GM10266 (cell line): ENCODE data around the gene LTBR.

ENCODE experiments used
- DNase-seq: peaks from one replicate; pipeline ENCODE4 v3.0.0; 2012; ENCODE audit errors: extremely low spot score
- CTCF ChIP-seq: IDR thresholded peaks from 2 replicates; pipeline ENCODE4 v1.5.1; 2012; ENCODE audit warnings: mild to moderate bottlenecking, low read depth; ENCODE audit not compliant: control insufficient read depth, insufficient read depth; ENCODE audit errors: missing control alignments

Gene LTBR

DNA sequence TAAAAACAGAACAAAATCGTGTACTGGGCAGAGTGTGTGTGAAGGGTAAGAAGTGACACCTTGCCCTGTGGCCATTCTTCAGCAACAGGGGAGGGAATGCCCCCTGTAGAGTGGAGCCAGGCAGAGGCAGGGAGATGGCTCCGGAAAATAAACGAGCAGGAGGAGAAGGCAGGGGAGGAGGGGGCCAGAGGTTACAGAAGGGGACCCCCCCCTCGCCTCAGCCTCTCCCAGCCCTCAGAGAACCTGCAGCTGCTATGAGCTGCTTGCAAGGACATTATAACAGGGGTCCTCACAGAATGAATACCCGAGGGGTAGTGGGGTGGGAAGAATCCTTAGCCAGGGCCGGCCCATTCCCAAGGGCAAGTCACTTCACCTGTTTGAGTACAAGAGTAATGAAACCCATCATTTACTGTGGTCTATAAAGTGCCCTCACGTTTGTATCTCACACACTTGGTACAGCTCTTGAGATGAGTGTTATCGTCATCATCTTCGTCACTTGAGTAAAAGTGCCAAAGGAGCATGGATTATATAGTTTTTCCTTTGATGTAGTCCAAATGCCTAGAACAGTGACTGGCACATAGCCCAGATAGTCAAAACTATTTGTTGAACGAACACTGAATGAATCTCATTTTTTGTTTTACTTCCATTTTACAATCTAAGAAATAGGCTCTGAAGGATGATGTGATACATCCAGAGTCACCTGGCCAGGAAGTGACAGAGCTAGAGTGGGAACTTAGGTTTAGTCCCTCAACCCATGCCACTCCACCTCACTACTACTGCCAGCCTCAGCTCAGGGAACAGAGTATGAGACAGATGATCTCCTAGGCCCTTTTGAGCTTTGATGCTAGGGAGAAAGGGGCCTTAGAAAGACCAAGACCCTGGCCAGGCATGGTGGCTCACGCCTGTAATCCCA is 23.1 kb upstream of the LTBR start:
- no peak for DNase-seq
- TF ChIP-seq CTCF, result no peak

- no peak for DNase-seq
- no peak for TF ChIP-seq CTCF
Observed at GRCh38 chr12:6361834-6362233, 22.1 kb upstream of the LTBR start.

- TF ChIP-seq CTCF, result no peak
- DNase-seq, result no peak
Observed at GRCh38 chr12:6362403-6362802, 21.6 kb upstream of the LTBR start.

DNA sequence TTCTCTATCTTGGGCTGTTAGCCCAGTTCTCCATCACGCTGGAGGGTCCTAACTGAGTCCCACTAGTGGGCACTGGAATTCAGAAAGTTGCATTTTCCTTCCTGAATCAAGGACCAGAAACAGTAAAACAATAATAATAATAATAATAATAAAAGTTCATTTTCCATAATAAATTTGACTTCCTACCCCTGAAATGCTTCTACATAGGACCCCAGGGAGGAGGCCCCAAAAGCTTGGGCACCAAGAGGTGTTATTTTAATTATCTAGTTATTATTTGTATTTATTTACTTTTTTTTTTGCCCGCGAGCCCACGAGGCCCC is 21.0 kb upstream of the LTBR start:
- no peak for DNase-seq
- no peak for TF ChIP-seq CTCF

DNA sequence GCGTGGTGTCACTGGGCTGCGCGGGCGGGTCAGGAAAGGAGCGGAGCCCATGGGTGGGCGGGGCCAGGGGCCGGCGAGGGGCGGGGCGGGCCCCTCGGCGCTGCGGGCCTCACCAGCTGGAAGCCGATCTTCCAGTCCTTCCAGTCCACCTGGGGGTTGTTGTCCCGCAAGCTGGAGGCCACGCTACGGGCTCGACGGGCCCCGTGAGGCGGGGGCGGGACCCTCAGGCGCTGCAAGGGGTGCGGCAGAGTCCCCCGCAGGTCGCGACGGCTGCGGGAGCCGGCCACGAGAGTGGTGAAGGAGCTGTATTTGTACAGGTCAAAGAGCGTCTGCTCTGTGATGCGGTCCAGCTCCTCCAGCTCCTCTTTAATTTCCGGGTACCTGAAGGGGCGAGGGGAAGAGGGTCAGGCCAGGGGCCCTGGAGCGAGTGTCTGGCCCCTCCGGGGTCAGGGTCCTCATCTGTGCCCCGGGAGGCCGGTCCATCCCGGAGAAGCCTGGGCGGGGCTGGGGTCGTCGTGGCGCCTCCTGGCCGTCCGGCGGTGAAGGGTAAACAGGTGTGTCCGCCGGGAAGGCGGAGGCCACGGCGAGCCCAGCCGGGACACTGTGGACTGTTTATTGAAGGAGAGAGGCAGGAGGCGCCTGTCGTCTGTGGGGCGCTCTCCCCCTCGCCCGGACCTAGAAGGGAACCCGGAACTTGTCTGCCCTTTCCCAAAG is 20.5 kb upstream of the LTBR start:
- no peak for TF ChIP-seq CTCF
- peak; percentile 83 for DNase-seq

DNA sequence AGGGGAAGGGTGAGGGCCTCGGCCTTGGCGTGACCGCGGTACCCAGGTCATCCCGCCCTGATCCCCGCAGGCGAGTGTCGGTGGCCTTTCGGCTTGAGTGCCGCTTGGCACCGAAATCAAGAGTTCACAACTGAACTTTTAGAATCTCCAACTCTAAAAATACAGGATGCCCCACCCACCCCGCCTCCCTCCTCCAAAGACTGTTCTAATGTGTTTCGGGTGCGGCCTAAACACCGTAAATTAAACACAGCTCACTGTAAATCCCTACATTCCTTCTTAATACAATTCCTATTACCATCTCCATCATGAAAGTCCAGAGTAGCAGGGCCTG is 20.0 kb upstream of the LTBR start:
- no peak for DNase-seq
- TF ChIP-seq CTCF, result no peak

- peak; percentile 83 for DNase-seq
Observed at GRCh38 chr12:6367065-6367968, 16.6 kb upstream of the LTBR start.

More at GRCh38 chr12:6367065-6367968, 16.6 kb upstream of the LTBR start:
- peak; percentile 19 for TF ChIP-seq CTCF
